ENCODE measurements around the gene LRRTM3.

Gene LRRTM3

GRCh38 chr10:66931340-66931948 is 5.6 kb downstream of the LRRTM3 start:
- H3K4me3 ChIP-seq (ENCODE audit: low read length), result no peak overlapping the region
- peak; percentile 68 for DNase-seq (ENCODE audit: low read depth)
- peak; percentile 94 for TF ChIP-seq CTCF (conservative IDR thresholded peaks at IDR 0.05; ENCODE audit: low read length)

GRCh38 chr10:66931949-66932343 is 6.1 kb downstream of the LRRTM3 start:
- no peak overlapping the region for H3K4me3 ChIP-seq (ENCODE audit: low read length)
- no peak for TF ChIP-seq CTCF (conservative IDR thresholded peaks at IDR 0.05; ENCODE audit: low read length)
- no peak for DNase-seq (ENCODE audit: low read depth)

- no peak for DNase-seq (ENCODE audit: low read depth)
- no peak for TF ChIP-seq CTCF (conservative IDR thresholded peaks at IDR 0.05; ENCODE audit: low read length)
- H3K4me3 ChIP-seq (ENCODE audit: low read length), result no peak overlapping the region
Measured at GRCh38 chr10:66934711-66935110, 8.9 kb downstream of the LRRTM3 start.

- no peak overlapping the region for H3K4me3 ChIP-seq (ENCODE audit: low read length)
- DNase-seq (ENCODE audit: low read depth), result no peak
- no peak for TF ChIP-seq CTCF (conservative IDR thresholded peaks at IDR 0.05; ENCODE audit: low read length)
Measured at GRCh38 chr10:66940965-66941364, 15.1 kb downstream of the LRRTM3 start.

- TF ChIP-seq CTCF (conservative IDR thresholded peaks at IDR 0.05; ENCODE audit: low read length), result no peak
- DNase-seq (ENCODE audit: low read depth), result no peak
- H3K4me3 ChIP-seq (ENCODE audit: low read length), result no peak overlapping the region
Measured at GRCh38 chr10:66941491-66941890, 15.7 kb downstream of the LRRTM3 start.

- no peak overlapping the region for H3K4me3 ChIP-seq (ENCODE audit: low read length)
- DNase-seq (ENCODE audit: low read depth), result no peak
- no peak for TF ChIP-seq CTCF (conservative IDR thresholded peaks at IDR 0.05; ENCODE audit: low read length)
Measured at GRCh38 chr10:66942407-66942806, 16.6 kb downstream of the LRRTM3 start.

GRCh38 chr10:66943590-66943989 is 17.8 kb downstream of the LRRTM3 start:
- DNase-seq (ENCODE audit: low read depth), result no peak
- no peak for TF ChIP-seq CTCF (conservative IDR thresholded peaks at IDR 0.05; ENCODE audit: low read length)

More at GRCh38 chr10:66943590-66943989, 17.8 kb downstream of the LRRTM3 start:
- no peak overlapping the region for H3K4me3 ChIP-seq (ENCODE audit: low read length)
